Choroid plexus epithelial cell (primary cell): ENCODE measurements around the gene HOXA5.

Experiments used
- DNase-seq: peaks from one replicate; pipeline ENCODE4 v3.0.0-alpha.2; 2010; ENCODE audit warnings: low read depth
- H3K4me3 ChIP-seq: 2 replicates; pipeline ENCODE4 v1.5.1; 2011; ENCODE audit warnings: low read depth, mild to moderate bottlenecking, control low read depth, low read length, moderate library complexity
- TF ChIP-seq, protein P1 (sequence below): conservative IDR thresholded peaks from 2 replicates; pipeline ENCODE4 v1.5.1; 2011; ENCODE audit warnings: low read depth, mild to moderate bottlenecking, control low read depth, inconsistent platforms, low read length, moderate library complexity

HOXA5 gene

DNA sequence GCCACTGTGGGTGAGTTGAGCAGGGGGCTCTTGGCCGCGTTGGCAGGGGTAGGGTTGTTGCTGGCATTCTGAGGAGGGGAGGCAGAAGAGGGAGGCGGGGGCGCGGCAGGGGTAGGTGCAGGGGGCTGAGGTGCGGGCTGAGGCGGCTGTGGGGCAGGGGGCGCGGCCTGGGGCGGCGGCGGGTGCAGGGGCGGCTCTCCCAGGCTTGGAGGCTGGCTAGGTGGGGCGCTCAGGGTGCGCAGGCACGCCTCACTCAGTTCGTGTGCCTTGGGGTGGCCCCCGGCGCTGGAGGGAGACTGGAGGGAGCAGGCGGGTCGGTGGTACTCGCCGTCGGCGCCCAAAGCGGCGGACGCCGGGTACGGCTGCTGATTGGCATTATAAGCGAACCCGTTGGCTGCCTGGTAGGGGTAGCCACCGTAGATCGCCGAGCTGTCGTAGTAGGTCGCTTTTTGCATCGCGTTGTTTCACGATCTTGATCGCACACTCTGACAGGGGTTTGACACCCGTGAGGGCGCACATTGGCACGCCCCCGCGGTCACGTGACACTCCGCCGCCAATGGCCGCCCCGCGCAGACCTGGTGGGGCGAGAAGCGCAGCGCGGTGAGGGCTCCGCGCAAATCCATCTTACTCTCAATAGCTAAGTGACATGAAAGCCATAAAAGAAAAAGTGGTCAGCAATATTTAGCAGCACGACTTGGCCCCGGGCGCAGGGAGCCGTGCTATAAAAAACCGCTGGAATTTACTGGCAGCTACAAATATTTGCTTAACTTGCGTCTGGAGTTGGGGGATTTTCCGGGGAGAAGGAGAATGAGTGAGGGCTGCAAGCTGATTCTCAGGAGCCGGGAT is 33.1 kb downstream of the HOXA5 start:
- DNase-seq: no peak
- TF ChIP-seq, protein P1, sequence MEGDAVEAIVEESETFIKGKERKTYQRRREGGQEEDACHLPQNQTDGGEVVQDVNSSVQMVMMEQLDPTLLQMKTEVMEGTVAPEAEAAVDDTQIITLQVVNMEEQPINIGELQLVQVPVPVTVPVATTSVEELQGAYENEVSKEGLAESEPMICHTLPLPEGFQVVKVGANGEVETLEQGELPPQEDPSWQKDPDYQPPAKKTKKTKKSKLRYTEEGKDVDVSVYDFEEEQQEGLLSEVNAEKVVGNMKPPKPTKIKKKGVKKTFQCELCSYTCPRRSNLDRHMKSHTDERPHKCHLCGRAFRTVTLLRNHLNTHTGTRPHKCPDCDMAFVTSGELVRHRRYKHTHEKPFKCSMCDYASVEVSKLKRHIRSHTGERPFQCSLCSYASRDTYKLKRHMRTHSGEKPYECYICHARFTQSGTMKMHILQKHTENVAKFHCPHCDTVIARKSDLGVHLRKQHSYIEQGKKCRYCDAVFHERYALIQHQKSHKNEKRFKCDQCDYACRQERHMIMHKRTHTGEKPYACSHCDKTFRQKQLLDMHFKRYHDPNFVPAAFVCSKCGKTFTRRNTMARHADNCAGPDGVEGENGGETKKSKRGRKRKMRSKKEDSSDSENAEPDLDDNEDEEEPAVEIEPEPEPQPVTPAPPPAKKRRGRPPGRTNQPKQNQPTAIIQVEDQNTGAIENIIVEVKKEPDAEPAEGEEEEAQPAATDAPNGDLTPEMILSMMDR: no peak
- H3K4me3 ChIP-seq: no peak overlapping the region

DNA sequence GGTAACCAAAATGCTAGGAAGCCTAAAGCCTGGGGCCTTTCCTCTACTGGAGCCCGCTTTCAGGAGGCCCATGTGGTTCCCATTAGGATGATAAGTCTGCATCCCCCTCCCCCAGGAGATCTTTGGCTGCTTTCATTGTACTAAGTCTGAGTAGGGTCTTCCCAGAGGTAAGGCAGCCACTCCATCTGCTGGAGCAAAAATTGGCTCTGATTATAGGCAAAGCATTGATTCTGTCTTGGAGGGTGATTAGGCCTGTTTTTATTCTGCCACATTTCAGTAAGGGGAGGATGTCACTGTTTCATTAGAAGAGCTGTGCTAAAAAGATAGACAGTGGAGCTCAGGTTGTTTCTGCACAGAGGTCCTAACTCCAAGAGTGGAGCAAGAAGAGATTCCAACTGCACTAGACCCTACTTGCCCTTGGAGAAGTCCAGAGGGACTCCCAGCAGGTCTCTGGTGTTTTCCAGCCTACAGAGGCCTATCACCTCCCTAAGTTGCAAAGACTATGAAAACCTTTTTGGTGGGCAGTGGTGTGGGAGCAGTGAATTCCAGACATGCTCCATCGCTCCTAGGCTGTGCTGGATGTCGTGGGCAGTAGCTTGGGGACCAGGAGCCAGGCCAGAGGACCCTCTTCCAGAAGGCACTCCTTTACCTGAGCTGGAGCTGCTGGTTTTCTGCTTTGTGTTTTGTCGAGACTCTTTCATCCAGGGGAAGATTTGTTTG is 33.9 kb downstream of the HOXA5 start:
- no peak overlapping the region for H3K4me3 ChIP-seq
- TF ChIP-seq, protein P1: no peak
- no peak for DNase-seq

DNA sequence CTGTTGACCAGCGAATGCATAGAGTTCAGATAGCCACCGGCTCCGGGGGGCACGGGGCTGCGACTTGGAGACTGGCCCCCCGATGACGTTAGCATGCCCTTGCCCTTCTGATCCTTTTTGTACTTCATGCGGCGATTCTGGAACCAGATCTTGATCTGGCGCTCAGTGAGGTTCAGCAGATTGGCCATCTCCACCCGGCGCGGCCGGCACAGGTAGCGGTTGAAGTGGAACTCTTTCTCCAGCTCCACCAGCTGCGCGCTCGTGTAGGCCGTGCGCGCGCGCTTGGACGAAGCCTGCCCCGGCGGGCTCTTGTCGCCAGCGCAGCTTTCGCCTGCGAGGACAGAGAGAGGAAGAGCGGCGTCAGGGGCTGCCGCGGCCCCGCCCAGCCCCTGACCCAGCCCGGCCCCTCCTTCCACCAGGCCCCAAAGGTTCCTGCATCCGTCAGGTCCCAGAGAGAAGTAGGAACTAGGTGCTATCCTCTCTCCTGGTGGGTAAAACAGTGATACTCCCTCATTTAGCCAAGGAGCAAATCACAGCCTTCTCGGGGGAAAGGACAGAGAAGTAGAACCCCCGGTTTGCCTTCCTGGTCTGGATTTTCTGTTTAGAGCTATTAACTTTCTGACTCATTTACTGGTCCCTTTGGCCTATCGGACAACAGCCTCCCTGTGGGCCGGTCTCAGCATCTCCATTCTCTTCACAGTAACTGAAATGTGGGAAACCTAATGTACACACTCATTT is 34.9 kb downstream of the HOXA5 start:
- no peak overlapping the region for H3K4me3 ChIP-seq
- TF ChIP-seq, protein P1: no peak
- DNase-seq: no peak

DNA sequence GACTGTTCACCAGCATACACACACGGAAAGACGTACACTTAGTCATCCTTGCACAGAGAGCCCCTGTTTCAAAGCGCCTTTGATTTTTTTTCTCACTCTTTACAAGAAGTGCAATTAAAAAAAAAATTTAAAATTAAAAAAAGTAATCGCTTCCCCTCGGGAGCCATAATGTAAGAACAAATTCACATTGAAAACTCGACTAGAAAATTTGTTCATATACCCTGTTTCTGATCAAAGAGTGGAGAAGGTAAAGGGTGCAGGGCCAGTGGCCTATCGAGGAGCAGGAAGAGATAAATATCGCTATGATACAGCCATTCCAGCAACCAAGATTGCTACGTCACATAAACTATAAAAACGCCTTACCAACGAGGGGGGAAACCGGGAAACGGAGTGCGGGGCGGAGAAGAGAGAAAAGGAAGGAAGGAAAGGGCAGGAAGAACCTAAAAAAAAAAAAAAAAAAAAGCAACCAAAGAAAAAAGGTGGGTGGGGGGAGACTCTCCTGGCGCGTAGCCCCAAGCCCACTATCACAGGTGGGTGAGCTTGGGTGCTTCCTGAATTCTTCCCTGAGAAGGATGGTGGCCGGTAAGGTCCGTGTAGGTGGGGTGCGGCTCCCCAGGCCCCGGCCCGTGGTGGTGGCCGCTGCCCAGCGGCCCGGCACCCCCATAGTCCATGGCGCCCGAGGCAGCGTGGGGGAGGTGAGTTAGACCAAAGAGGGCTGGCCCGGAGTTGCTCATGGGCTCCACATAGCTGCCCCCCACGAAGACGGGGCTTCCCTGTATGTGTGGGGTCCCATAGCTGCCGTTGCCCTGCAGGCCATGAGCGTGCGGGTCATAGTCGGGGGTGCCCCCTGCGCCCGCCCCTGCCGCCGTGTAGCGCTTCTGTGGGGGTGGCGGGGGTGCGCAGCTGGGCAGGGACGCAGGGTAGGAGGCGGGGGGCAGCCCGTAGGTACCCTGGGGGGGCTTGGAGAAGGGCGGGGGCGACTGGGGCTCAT is 35.8 kb downstream of the HOXA5 start:
- H3K4me3 ChIP-seq: no peak overlapping the region
- DNase-seq: no peak
- TF ChIP-seq, protein P1: no peak

DNA sequence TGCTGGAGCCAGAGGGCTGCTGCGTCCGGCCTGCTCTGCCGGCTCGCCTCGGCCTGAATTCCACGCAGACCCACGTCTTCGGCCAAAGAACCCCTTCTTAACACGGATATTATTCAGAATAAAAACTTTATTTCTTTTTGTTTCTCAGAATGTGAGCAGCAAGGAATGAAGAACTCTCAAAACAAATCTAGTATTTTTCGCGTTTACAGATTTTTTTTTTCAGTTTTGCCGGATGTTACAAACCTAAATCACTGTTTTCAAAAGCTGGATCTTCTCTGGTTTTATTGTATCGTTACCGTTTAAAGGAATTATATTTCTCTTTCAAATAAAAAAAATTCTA is 36.6 kb downstream of the HOXA5 start:
- no peak for DNase-seq
- no peak overlapping the region for H3K4me3 ChIP-seq
- TF ChIP-seq, protein P1: no peak
